ENCODE measurements around the gene CTDP1.

The CTDP1 gene

DNA sequence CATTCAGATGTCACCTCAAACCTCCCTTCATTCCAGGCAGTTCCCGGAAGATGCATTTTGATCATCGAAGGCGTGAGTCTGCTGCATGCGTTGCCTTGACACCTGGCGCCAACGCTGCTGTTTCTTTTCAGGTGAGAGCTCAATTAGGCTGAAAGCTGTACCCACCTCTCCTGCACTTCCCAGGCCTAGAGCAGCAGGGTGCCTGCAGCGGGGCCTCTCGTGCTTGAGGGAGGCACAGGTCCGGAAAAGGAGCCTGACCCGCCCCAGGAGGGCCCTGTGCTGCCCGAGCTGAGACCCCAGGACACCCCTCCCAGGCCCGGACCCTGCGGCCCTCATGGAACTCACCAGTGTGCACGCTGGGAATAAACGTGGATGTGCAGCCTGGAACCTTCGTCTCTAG is 86.7 kb downstream of the CTDP1 start:
- no peak for TF ChIP-seq ZNF274 (IDR thresholded peaks at IDR 0.05; ENCODE audit: low read depth, low read length)
- H3K4me3 ChIP-seq (ENCODE audit: low read length), result no peak overlapping the region

DNA sequence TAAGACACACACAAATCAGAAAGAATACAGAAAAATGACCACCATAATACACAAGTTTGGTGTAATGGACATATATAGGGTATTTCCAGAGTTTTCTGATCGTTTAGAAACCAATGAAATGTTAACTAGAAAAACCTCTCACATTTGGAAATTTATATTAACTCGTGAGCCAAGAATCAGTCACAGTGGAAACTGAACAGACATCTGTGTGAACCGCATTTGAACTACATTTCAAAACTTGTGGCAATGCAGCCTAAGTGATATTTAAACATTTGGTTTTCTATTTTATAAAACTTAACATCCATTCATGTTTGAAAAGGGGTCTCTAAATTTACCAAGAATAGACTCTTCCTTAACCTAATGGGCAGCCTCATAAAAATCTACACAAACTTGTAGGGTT is 89.1 kb downstream of the CTDP1 start:
- no peak for TF ChIP-seq ZNF274 (IDR thresholded peaks at IDR 0.05; ENCODE audit: low read depth, low read length)

DNA sequence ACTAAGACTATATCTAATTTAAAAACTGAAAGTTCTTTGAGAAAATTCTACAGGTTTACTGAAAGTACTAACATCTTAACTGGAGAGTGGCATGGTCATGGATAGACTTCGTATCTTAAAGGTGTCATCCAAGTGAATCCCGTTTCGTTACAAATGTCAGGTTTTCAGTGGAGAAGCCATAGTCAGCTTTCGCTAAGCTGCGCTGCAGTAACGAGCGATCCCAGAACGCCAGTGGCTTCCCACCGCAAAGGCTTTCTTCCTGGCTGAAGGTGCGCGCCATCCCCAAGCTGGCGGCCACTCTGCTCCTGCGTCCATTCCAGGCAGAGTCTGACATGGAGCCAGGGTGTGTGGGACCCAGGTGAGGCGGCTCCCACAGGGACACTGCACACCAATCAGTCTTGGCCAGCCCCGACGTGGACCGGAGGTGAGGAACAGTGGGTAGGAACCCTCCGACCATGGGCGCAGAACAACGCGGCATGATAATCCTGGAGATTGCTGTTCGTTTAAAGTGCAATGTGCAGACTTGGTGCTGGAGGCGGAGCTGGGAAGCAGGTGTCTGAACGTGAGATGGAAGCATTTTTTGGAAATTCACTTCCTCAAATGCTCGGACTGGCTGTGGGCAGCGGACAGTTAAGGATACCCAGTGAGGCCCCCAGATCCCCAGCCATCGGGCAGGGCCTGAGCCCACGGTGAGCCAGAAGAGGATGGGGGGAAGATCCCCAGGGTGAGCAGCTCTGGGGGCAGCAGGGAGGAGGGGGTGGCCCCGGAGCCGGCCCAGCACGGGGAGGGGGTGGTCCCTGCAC is 90.3 kb downstream of the CTDP1 start:
- TF ChIP-seq ZNF274 (IDR thresholded peaks at IDR 0.05; ENCODE audit: low read depth, low read length), result no peak
- H3K4me3 ChIP-seq (ENCODE audit: low read length), result no peak overlapping the region

More for the DNA sequence above, 89.1 kb downstream of the CTDP1 start:
- H3K4me3 ChIP-seq (ENCODE audit: low read length), result no peak overlapping the region

DNA sequence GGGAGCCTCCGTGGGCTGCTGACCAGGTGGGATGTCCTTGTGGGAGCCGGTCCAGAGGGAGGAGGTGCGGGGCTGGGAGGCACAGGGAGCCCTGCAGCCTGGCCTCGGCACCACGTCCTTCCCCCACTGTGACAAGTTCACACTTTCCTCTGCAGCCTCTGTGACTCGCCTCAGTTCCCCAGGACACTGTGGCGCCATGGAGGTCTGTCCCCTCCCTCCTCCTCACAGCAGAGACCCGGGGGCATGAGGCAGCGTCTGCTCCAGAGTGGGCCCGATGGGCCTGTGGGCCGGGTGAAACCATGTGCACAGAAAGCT is 90.9 kb downstream of the CTDP1 start:
- H3K4me3 ChIP-seq (ENCODE audit: low read length), result no peak overlapping the region
- no peak for TF ChIP-seq ZNF274 (IDR thresholded peaks at IDR 0.05; ENCODE audit: low read depth, low read length)

- H3K4me3 ChIP-seq (ENCODE audit: low read length), result no peak overlapping the region
- TF ChIP-seq ZNF274 (IDR thresholded peaks at IDR 0.05; ENCODE audit: low read depth, low read length), result no peak
Observed at GRCh38 chr18:79770826-79771225, 91.2 kb downstream of the CTDP1 start.

DNA sequence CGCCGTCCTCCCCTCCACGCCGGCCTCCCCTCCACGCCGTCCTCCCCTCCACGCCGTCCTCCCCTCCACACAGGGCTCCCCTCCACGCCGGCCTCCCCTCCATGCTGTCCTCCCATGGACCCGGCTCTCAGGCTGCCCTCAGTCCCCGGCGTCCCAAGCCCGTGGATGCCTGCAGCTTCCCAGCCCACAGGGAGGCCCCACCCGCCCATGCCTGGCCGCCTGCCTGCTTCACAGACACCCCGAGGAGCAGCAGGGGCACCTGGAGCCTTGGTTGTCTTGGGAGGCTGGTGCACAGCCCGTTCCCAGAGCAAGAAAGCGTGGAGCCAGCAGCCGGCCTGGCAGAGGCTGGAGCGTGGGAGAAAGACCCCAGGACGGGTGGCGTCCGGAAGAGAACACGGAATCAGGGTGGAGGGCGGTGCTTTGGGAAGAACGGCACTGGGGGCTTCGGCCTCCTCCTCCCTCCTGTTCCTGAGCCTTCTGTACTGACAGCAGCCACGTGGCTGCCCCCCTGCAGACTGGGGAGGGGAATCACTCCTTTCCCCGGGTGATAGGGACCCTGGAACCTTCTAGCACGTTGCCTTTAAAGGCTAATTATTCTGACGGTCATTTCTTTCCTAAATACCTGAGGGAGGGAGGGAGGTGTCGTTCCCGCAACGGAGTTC is 92.0 kb downstream of the CTDP1 start:
- TF ChIP-seq ZNF274 (IDR thresholded peaks at IDR 0.05; ENCODE audit: low read depth, low read length), result no peak
- no peak overlapping the region for H3K4me3 ChIP-seq (ENCODE audit: low read length)

GRCh38 chr18:79772108-79772864 is 92.7 kb downstream of the CTDP1 start:
- H3K4me3 ChIP-seq (ENCODE audit: low read length), result no peak overlapping the region
- TF ChIP-seq ZNF274 (IDR thresholded peaks at IDR 0.05; ENCODE audit: low read depth, low read length), result no peak

DNA sequence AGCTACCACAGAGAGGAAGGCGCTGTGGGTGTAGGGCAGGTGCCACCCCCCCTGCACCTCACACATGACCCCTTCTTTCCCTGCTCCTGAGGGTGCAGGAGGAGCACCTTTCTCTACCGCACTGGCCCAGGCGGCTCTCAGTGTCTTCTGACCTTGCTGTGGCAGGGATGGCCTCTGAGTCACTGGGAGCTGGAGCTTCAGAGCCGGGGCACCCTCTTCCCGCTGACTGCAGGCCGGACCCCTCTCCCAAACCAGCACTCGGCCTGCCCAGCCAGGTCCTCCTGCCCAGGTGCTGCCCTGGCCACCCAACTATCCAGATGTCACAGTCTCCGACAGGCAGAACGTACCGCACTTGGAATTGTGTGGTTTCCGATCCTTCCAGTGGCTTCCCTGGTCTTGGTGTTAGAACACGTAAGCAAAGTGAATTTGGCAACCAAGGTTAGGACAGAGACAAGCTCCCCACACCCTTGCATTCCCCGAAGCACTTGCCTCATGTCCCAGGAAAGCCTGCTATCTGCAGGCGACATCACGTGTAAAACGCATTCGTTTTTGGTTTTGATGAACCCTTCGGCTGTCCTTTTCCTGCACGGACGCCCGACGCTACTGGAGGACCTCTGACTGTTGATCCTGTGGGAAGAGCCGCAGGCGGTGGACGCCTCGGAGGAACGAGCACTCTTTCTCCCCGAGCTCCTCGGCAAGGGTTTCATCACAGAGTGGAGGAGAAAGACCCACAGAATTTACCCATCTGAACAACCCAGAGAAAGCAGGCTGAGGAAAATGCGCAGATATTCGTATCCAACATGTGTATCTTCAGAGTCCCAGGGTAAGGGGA is 93.5 kb downstream of the CTDP1 start:
- no peak overlapping the region for H3K4me3 ChIP-seq (ENCODE audit: low read length)
- TF ChIP-seq ZNF274 (IDR thresholded peaks at IDR 0.05; ENCODE audit: low read depth, low read length), result no peak

GRCh38 chr18:79774111-79774510 is 94.5 kb downstream of the CTDP1 start:
- TF ChIP-seq ZNF274 (IDR thresholded peaks at IDR 0.05; ENCODE audit: low read depth, low read length), result no peak
- no peak overlapping the region for H3K4me3 ChIP-seq (ENCODE audit: low read length)

- no peak for TF ChIP-seq ZNF274 (IDR thresholded peaks at IDR 0.05; ENCODE audit: low read depth, low read length)
- no peak overlapping the region for H3K4me3 ChIP-seq (ENCODE audit: low read length)
Observed at GRCh38 chr18:79775441-79776221, 96.0 kb downstream of the CTDP1 start.

- H3K4me3 ChIP-seq (ENCODE audit: low read length), result no peak overlapping the region
- TF ChIP-seq ZNF274 (IDR thresholded peaks at IDR 0.05; ENCODE audit: low read depth, low read length), result no peak
Observed at GRCh38 chr18:79776674-79777073, 97.1 kb downstream of the CTDP1 start.

GRCh38 chr18:79778291-79778791 is 98.7 kb downstream of the CTDP1 start:
- H3K4me3 ChIP-seq (ENCODE audit: low read length), result no peak overlapping the region
- no peak for TF ChIP-seq ZNF274 (IDR thresholded peaks at IDR 0.05; ENCODE audit: low read depth, low read length)

DNA sequence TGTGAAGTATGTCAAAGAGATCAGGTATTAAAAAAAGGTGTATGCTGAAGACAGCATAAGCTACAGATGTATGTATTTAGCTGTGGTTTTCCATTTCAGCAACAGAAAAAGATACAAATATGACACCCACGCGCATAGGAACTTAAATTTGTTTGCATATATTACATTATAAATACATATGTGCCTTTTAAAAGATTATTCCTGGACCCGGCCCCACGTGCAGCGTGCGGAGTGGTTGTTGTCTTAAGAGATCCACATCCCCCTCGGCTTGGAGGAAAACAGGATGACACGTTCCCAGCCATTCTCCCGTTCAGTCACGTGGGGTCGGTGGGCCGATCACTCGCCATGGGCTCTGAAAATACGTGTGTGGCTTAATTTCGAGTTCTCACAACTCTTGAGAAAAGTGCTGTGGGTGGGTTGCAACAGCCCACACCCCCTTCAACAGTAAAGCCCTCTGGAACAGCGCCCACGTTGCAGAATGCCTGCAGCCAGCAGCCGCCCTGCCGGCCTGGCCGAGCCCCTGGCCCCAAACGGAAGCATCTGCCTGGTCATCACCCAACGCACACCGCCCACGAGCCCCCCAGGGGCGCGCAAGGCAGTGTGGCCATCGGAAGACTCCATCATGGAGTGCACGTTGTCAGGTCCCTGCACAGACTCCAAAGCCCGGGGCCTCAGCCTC is 99.6 kb downstream of the CTDP1 start:
- no peak overlapping the region for H3K4me3 ChIP-seq (ENCODE audit: low read length)
- TF ChIP-seq ZNF274 (IDR thresholded peaks at IDR 0.05; ENCODE audit: low read depth, low read length), result no peak

All from GM08714 (cell line).